ENCODE data around the gene CCDC9B. TPM values are rescaled to one million over a fixed set of nuclear protein-coding genes. Genes with fewer than 3 reads are reported as not detected.

The CCDC9B gene
- total RNA-seq, 1 experiment from 2014 or later: 56.1 TPM

DNA sequence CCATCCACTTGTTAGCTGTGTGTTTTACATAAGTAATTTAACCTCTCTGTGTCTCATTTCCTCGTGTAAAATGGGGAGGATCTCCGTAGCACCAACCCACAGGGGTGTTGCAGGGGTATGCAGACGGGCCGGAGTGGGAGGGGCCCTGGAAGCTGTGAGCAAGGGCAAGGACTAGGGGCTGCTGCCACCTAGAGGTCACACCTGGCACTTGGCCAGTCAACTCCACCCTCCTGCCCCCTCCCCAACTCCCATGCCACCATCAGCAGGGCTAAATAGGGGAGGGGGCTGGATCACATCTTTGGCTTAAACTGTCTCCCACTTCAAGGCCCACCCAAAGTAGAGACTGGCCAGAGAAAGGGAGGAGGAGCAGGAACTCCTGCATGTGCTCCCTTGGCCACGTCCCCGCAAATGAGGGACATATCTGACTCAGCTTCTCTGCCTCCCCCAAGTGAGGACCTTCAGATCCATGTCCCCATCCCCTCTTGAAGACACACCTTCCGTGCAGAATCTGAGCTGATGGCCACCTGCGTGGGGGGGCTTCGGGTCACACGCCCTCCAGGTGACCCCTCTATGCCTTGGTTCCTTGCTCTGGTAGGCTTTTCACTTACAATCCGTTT lies 2.6 kb downstream of the CCDC9B start:
- H3K27me3 ChIP-seq (ENCODE audit: low read length): no peaks in the 10 kb centered on the region
- intact Hi-C loops (cut with micrococcal nuclease): loop anchor here (1.0 to 5.0 kb wide), 3 partner anchors 17 to 231 kb away; partner anchors contain the start of gene BMF
- no TSS peak for BruUV-seq (replicated peaks)
- DNase-seq (peak; percentile 73), ATAC-seq (peak; percentile 3; the same call in 1 of the 2 replicates)
- H3K4me3 ChIP-seq (ENCODE audit: low read length): peak overlapping the region; percentile 75
- H3K9me3 ChIP-seq (ENCODE audit: low read length): no peaks in the 10 kb centered on the region
- no peak overlapping the region for H2AFZ ChIP-seq (ENCODE audit: low read length)
- peaks cover 66% of the 10 kb centered on the region for H3K4me1 ChIP-seq (ENCODE audit: insufficient read depth, low read length)
- peaks cover 63% of the 10 kb centered on the region for H3K79me2 ChIP-seq (ENCODE audit: low read length)
- TF ChIP-seq EZH2phosphoT487 (IDR thresholded peaks at IDR 0.05; ENCODE audit: borderline replicate concordance, low read length): no peak
- TF ChIP-seq, protein P1, sequence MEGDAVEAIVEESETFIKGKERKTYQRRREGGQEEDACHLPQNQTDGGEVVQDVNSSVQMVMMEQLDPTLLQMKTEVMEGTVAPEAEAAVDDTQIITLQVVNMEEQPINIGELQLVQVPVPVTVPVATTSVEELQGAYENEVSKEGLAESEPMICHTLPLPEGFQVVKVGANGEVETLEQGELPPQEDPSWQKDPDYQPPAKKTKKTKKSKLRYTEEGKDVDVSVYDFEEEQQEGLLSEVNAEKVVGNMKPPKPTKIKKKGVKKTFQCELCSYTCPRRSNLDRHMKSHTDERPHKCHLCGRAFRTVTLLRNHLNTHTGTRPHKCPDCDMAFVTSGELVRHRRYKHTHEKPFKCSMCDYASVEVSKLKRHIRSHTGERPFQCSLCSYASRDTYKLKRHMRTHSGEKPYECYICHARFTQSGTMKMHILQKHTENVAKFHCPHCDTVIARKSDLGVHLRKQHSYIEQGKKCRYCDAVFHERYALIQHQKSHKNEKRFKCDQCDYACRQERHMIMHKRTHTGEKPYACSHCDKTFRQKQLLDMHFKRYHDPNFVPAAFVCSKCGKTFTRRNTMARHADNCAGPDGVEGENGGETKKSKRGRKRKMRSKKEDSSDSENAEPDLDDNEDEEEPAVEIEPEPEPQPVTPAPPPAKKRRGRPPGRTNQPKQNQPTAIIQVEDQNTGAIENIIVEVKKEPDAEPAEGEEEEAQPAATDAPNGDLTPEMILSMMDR (conservative IDR thresholded peaks at IDR 0.05; ENCODE audit: low read depth, low read length): peak; percentile 90
- ChIA-PET CTCF (interaction anchor here (0.5 to 2.0 kb wide), 7 partner anchors 10 to 49 kb away, joined by 3 to 10 read pairs (median 4); partner anchors contain the start of gene INAFM2), POLR2A (ENCODE audit: unreplicated experiment) (interaction anchor here (1.1 to 2.0 kb wide), 2 partner anchors 10 to 13 kb away, joined by 3 to 8 read pairs; no protein-coding TSS in a partner anchor)
- peaks cover 10% of the 10 kb centered on the region for H3F3A ChIP-seq (ENCODE audit: low read length, unreplicated experiment)
- peaks cover 48% of the 10 kb centered on the region for H3K36me3 ChIP-seq (ENCODE audit: low read depth, low read length)
- peak overlapping the region; percentile 97 for H3K4me2 ChIP-seq (ENCODE audit: low read length)
- H3K9ac ChIP-seq (ENCODE audit: low read length): peak overlapping the region; percentile 98
- peak overlapping the region; percentile 100 for H3K27ac ChIP-seq (ENCODE audit: low read length)
- H4K20me1 ChIP-seq (ENCODE audit: low read length): no peaks in the 10 kb centered on the region
- no peaks in the 10 kb centered on the region for H3K9me2 ChIP-seq (replicated peaks; ENCODE audit: low read length)

DNA sequence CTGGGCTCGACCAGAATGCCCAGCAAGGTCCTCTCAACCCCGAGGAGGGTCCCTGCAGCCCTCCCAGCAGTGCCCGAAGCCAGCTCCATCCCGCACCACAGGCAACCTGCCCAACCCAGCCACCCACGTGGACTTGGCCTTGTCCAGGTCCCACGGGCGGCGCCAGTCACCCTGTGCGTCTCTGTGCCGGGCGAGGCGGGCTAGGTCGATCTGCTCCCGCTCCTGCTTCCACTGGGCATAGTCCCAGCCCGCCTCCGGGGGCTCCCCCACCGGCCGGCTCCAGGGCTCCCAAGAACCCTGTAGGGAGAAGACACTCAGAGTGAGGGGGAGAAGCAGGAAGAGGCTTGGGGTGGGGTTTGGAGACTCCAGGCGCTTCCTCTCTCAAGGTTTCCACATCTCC lies 3.1 kb downstream of the CCDC9B start:
- no peaks in the 10 kb centered on the region for H4K20me1 ChIP-seq (ENCODE audit: low read length)
- peaks cover 63% of the 10 kb centered on the region for H3K79me2 ChIP-seq (ENCODE audit: low read length)
- no peak overlapping the region for H2AFZ ChIP-seq (ENCODE audit: low read length)
- H3K36me3 ChIP-seq (ENCODE audit: low read depth, low read length): peaks cover 48% of the 10 kb centered on the region
- intact Hi-C loops (cut with micrococcal nuclease): loop anchor here (5.0 kb wide), 1 partner anchor 230 kb away; the partner anchor contains the start of gene BMF
- peaks cover 9% of the 10 kb centered on the region for H3F3A ChIP-seq (ENCODE audit: low read length, unreplicated experiment)
- ChIA-PET CTCF (interaction anchor here (0.5 to 2.0 kb wide), 4 partner anchors 9 to 48 kb away, joined by 3 to 10 read pairs (median 4); no protein-coding TSS in a partner anchor), POLR2A (ENCODE audit: unreplicated experiment) (interaction anchor here (2.0 kb wide), 1 partner anchor 9 kb away, joined by 8 read pairs; no protein-coding TSS in a partner anchor)
- H3K27me3 ChIP-seq (ENCODE audit: low read length): no peaks in the 10 kb centered on the region
- DNase-seq: no peak
- no peak for TF ChIP-seq EZH2phosphoT487 (IDR thresholded peaks at IDR 0.05; ENCODE audit: borderline replicate concordance, low read length)
- no peak for TF ChIP-seq EZH2 (IDR thresholded peaks at IDR 0.05; ENCODE audit: low read length, unreplicated experiment)
- TF ChIP-seq, protein P1 (conservative IDR thresholded peaks at IDR 0.05; ENCODE audit: low read depth, low read length): no peak
- H3K4me3 ChIP-seq (ENCODE audit: low read length): peak overlapping the region; percentile 75
- peak overlapping the region; percentile 100 for H3K27ac ChIP-seq (ENCODE audit: low read length)
- peak overlapping the region; percentile 98 for H3K9ac ChIP-seq (ENCODE audit: low read length)
- no peak for ATAC-seq
- H3K9me2 ChIP-seq (replicated peaks; ENCODE audit: low read length): no peaks in the 10 kb centered on the region
- BruUV-seq (replicated peaks): no TSS peak
- no peaks in the 10 kb centered on the region for H3K9me3 ChIP-seq (ENCODE audit: low read length)
- peaks cover 61% of the 10 kb centered on the region for H3K4me1 ChIP-seq (ENCODE audit: insufficient read depth, low read length)
- H3K4me2 ChIP-seq (ENCODE audit: low read length): peak overlapping the region; percentile 97

DNA sequence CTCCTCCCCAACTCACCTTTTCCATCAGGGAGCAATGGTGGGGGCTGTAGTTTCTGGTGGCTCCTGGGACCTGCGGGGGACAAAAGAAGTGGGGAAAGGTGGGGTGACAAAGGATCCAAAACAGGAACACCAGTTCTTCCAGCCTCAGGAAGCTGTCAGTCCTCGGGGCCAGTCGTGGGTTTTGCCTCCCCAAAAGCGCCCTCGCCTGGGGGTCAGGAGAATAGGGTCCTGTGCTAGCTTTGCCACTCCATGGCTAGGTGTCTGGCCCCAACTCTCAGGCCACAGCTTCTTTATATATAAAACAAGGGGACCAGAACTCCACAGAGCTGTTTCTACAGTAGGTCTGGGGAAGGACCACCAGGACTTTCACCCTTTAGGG lies 4.0 kb downstream of the CCDC9B start:
- Histone ChIP-seq H4K20me1 (ENCODE audit: low read length) (no peaks in the 10 kb centered on the region), H3K9me3 (ENCODE audit: low read length) (no peaks in the 10 kb centered on the region), H3K9ac (ENCODE audit: low read length) (no peak overlapping the region), H3K9me2 (replicated peaks; ENCODE audit: low read length) (no peaks in the 10 kb centered on the region), H3F3A (ENCODE audit: low read length, unreplicated experiment) (peaks cover 11% of the 10 kb centered on the region), H3K27ac (ENCODE audit: low read length) (no peak overlapping the region; the same call in 1 of the 2 replicates), H2AFZ (ENCODE audit: low read length) (no peak overlapping the region), H3K4me1 (ENCODE audit: insufficient read depth, low read length) (peaks cover 52% of the 10 kb centered on the region), H3K79me2 (ENCODE audit: low read length) (peaks cover 62% of the 10 kb centered on the region), H3K27me3 (ENCODE audit: low read length) (no peaks in the 10 kb centered on the region), H3K36me3 (ENCODE audit: low read depth, low read length) (peaks cover 48% of the 10 kb centered on the region), H3K4me2 (ENCODE audit: low read length) (peak overlapping the region; percentile 97), H3K4me3 (ENCODE audit: low read length) (peak overlapping the region; percentile 75; the same call in 1 of the 2 replicates)
- DNase-seq: no peak
- TF ChIP-seq EZH2 (IDR thresholded peaks at IDR 0.05; ENCODE audit: low read length, unreplicated experiment) (no peak), EZH2phosphoT487 (IDR thresholded peaks at IDR 0.05; ENCODE audit: borderline replicate concordance, low read length) (no peak)
- TF ChIP-seq, protein P1 (conservative IDR thresholded peaks at IDR 0.05; ENCODE audit: low read depth, low read length): no peak
- intact Hi-C loops (cut with micrococcal nuclease): loop anchor here (5.0 kb wide), 1 partner anchor 229 kb away; the partner anchor contains the start of gene BMF
- ChIA-PET POLR2A (ENCODE audit: unreplicated experiment) (no interaction called here), CTCF (no interaction called here)
- BruUV-seq (replicated peaks): no TSS peak
- no peak for ATAC-seq
